Measurements from ENCODE around the gene MTCH1. TPM values are rescaled to one million over a fixed set of nuclear protein-coding genes. Genes with fewer than 3 reads are reported as not detected.
A peak's percentile ranks its signal among the peaks of the same experiment; 100 is the strongest.

Gene MTCH1
- total RNA-seq: 179 and 239 TPM in 2 replicates

- peak; percentile 69 to 90 for DNase-seq (ENCODE audit: low read depth in 2 of 2)
These were observed at the start of gene MTCH1 for GRCh38 chr6:36985808-36986703. Gene MTCH1, minus strand, starts transcription at chr6:36986196. Its CDS starts 23 bp downstream, at chr6:36986173.

- no peak for DNase-seq (ENCODE audit: low read depth in 2 of 2)
These were observed 48.1 kb upstream of the MTCH1 start for GRCh38 chr6:37033819-37034795.

GRCh38 chr6:37033255-37033654, 47.3 kb upstream of the MTCH1 start:
- DNase-seq (ENCODE audit: low read depth in 2 of 2): peak in 1 of 2 donors; percentile 21

GRCh38 chr6:37032239-37032638, 46.2 kb upstream of the MTCH1 start:
- DNase-seq (ENCODE audit: low read depth in 2 of 2): no peak

GRCh38 chr6:37030599-37030998, 44.6 kb upstream of the MTCH1 start:
- no peak for DNase-seq (ENCODE audit: low read depth in 2 of 2)

GRCh38 chr6:37029249-37029971, 43.4 kb upstream of the MTCH1 start:
- DNase-seq (ENCODE audit: low read depth in 2 of 2): peak; percentile 65 to 86

GRCh38 chr6:37027811-37028469, 41.9 kb upstream of the MTCH1 start:
- DNase-seq (ENCODE audit: low read depth in 2 of 2): no peak

- no peak for DNase-seq (ENCODE audit: low read depth in 2 of 2)
These were observed 41.2 kb upstream of the MTCH1 start for GRCh38 chr6:37027036-37027720.

- DNase-seq (ENCODE audit: low read depth in 2 of 2): no peak
These were observed 39.8 kb upstream of the MTCH1 start for GRCh38 chr6:37025621-37026466.

- DNase-seq (ENCODE audit: low read depth in 2 of 2): no peak
These were observed 38.8 kb upstream of the MTCH1 start for GRCh38 chr6:37024656-37025337.

GRCh38 chr6:37022135-37022863, 36.3 kb upstream of the MTCH1 start:
- no peak for DNase-seq (ENCODE audit: low read depth in 2 of 2)

- peak in 1 of 2 donors; percentile 42 for DNase-seq (ENCODE audit: low read depth in 2 of 2)
These were observed 35.5 kb upstream of the MTCH1 start for GRCh38 chr6:37021356-37022129.

- no peak for DNase-seq (ENCODE audit: low read depth in 2 of 2)
These were observed 34.8 kb upstream of the MTCH1 start for GRCh38 chr6:37020812-37021211.

GRCh38 chr6:37020381-37020780, 34.4 kb upstream of the MTCH1 start:
- no peak for DNase-seq (ENCODE audit: low read depth in 2 of 2)

- no peak for DNase-seq (ENCODE audit: low read depth in 2 of 2)
These were observed 33.1 kb upstream of the MTCH1 start for GRCh38 chr6:37019065-37019450.

- peak; percentile 76 to 86 for DNase-seq (ENCODE audit: low read depth in 2 of 2)
These were observed 32.4 kb upstream of the MTCH1 start for GRCh38 chr6:37018198-37019064.
